ENCODE data around the gene ECI2. TPM values are rescaled to one million over a fixed set of nuclear protein-coding genes. Genes with fewer than 3 reads are reported as not detected.

Gene ECI2
- total RNA-seq, 2 donors from 2014 or later: 16.5 to 55.8 TPM

- H3K27me3 ChIP-seq: no peaks in the 10 kb centered on the region
- H3K4me1 ChIP-seq: peaks cover 3% of the 10 kb centered on the region
- intact Hi-C loops (cut with DNase I): no loop called here
- WGBS, 2 donors: 76 to 80% methylated on average over 2 of the region's 2 CpGs
- no peak for ATAC-seq
- TF ChIP-seq POLR2A (IDR thresholded peaks at IDR 0.05): no peak
- TF ChIP-seq, protein P1, sequence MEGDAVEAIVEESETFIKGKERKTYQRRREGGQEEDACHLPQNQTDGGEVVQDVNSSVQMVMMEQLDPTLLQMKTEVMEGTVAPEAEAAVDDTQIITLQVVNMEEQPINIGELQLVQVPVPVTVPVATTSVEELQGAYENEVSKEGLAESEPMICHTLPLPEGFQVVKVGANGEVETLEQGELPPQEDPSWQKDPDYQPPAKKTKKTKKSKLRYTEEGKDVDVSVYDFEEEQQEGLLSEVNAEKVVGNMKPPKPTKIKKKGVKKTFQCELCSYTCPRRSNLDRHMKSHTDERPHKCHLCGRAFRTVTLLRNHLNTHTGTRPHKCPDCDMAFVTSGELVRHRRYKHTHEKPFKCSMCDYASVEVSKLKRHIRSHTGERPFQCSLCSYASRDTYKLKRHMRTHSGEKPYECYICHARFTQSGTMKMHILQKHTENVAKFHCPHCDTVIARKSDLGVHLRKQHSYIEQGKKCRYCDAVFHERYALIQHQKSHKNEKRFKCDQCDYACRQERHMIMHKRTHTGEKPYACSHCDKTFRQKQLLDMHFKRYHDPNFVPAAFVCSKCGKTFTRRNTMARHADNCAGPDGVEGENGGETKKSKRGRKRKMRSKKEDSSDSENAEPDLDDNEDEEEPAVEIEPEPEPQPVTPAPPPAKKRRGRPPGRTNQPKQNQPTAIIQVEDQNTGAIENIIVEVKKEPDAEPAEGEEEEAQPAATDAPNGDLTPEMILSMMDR (IDR thresholded peaks at IDR 0.05): no peak
- no peak overlapping the region for H3K4me3 ChIP-seq
- H3K9me3 ChIP-seq: no peaks in the 10 kb centered on the region
- H3K27ac ChIP-seq: no peak overlapping the region
- no peak for DNase-seq
- H3K36me3 ChIP-seq (replicated peaks in 1 of 2; ENCODE audit: insufficient read depth in 1 of 2, low read depth in 2 of 2): no peaks in the 10 kb centered on the region
Observed at GRCh38 chr6:4176907-4177306, 41.5 kb upstream of the ECI2 start.

DNA sequence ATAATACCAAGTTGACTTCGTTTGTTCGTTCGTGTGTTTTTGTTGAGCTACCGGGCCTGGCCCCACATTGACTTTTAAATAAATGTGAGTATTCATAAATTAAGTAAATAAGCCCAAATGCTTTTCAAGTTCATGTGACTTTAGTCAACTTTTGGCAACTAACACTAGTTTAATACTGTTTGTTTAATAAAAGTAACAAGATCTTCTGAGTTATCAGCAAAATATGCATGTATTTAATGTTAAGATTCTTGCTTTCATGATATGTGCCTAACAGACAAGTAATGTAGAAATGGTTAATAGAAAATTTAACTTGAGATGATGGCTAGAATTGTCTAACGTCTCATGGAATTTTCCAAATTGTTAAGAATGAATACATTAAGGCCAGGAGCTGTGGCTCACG, 38.7 kb upstream of the ECI2 start:
- TF ChIP-seq, protein P1 (IDR thresholded peaks at IDR 0.05): no peak
- no peak for TF ChIP-seq POLR2A (IDR thresholded peaks at IDR 0.05)
- no peaks in the 10 kb centered on the region for H3K4me1 ChIP-seq
- intact Hi-C loops (cut with DNase I): no loop called here
- no peak for ATAC-seq
- no peak for DNase-seq
- H3K27ac ChIP-seq: no peak overlapping the region
- no peaks in the 10 kb centered on the region for H3K27me3 ChIP-seq
- WGBS, 2 donors: 93 to 95% methylated on average over 6 of the region's 6 CpGs
- no peaks in the 10 kb centered on the region for H3K9me3 ChIP-seq
- H3K36me3 ChIP-seq (replicated peaks in 1 of 2; ENCODE audit: insufficient read depth in 1 of 2, low read depth in 2 of 2): no peaks in the 10 kb centered on the region
- H3K4me3 ChIP-seq: no peak overlapping the region

DNA sequence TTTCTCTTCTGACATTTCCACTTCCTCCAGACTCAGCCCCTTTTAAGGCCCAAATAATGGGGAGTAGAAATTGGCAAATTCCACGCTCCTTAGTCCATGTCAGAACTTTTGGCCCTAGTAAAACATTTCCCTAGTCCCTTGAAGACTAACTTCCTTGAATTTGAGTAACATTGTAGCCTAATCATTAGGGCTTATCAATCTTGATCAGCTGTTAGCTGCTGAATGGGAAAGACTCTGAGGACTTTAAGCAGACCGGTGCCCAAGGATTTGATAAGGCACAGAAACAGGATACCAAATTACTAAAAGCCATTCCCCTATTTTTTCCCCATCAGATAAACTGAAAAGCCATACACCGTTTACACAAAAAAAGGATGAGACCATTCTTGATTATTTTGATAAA, 37.0 kb upstream of the ECI2 start:
- intact Hi-C loops (cut with DNase I): no loop called here
- no peak for TF ChIP-seq POLR2A (IDR thresholded peaks at IDR 0.05)
- TF ChIP-seq, protein P1 (IDR thresholded peaks at IDR 0.05): no peak
- Histone ChIP-seq H3K9me3 (no peaks in the 10 kb centered on the region), H3K27ac (no peak overlapping the region), H3K4me1 (no peaks in the 10 kb centered on the region), H3K4me3 (no peak overlapping the region), H3K36me3 (replicated peaks in 1 of 2; ENCODE audit: insufficient read depth in 1 of 2, low read depth in 2 of 2) (no peaks in the 10 kb centered on the region), H3K27me3 (no peaks in the 10 kb centered on the region)
- ATAC-seq (no peak), DNase-seq (no peak)
- 66 to 67% methylated on average over 3 of the region's 3 CpGs for WGBS, 2 donors

- Histone ChIP-seq H3K27ac (no peak overlapping the region), H3K9me3 (no peaks in the 10 kb centered on the region), H3K4me1 (no peaks in the 10 kb centered on the region), H3K4me3 (no peak overlapping the region), H3K27me3 (no peaks in the 10 kb centered on the region), H3K36me3 (replicated peaks in 1 of 2; ENCODE audit: insufficient read depth in 1 of 2, low read depth in 2 of 2) (no peaks in the 10 kb centered on the region)
- no peak for TF ChIP-seq POLR2A (IDR thresholded peaks at IDR 0.05)
- TF ChIP-seq, protein P1 (IDR thresholded peaks at IDR 0.05): no peak
- intact Hi-C loops (cut with DNase I): no loop called here
- no peak for ATAC-seq
- no peak for DNase-seq
- 87 to 93% methylated on average over 3 of the region's 3 CpGs for WGBS, 2 donors
Observed at GRCh38 chr6:4170297-4170696, 34.9 kb upstream of the ECI2 start.

DNA sequence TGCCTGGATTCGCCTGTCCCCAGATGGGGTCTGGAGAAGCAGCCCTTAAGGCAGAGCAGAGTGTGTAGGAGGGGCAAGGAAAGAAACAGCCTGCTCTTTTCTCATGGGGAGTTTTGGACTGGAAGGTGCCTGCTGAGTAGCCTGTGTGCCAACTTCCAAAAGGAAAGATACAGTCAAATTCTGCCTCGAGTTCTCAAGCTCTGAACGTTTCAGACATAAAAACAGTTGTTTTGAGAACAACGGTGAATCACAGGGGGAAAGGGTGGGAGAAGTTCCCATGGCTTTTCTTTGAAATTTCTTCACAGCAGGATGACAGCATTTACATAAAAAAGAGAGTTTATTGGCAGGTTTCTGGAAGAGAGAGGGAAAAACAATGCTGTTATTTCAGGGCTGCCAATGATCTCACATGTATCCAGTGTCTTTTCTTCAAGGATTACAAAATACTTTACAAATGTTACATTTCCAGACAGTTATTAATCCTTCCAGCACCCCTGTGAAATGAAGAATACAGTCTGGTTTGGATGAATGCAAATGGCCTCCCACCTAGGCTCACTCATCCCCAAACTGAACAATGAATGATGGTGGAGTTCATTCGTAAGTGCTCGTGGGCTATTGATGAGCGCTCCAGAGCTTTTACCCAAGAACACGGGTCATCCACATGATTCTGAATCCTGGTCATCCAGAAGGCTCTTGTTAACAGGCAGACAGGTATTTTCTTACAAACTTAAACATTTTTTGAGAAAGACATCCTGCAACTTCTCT, 33.8 kb upstream of the ECI2 start:
- H3K27me3 ChIP-seq: no peaks in the 10 kb centered on the region
- H3K27ac ChIP-seq: no peak overlapping the region
- WGBS, 2 donors: 73 to 74% methylated on average over 8 of the region's 8 CpGs
- no peaks in the 10 kb centered on the region for H3K4me1 ChIP-seq
- no peak overlapping the region for H3K4me3 ChIP-seq
- H3K9me3 ChIP-seq: no peaks in the 10 kb centered on the region
- H3K36me3 ChIP-seq (replicated peaks in 1 of 2; ENCODE audit: insufficient read depth in 1 of 2, low read depth in 2 of 2): no peaks in the 10 kb centered on the region
- TF ChIP-seq, protein P1 (IDR thresholded peaks at IDR 0.05): no peak
- no peak for TF ChIP-seq POLR2A (IDR thresholded peaks at IDR 0.05)
- DNase-seq (no peak), ATAC-seq (no peak)
- intact Hi-C loops (cut with DNase I): no loop called here
